Inferior parietal cortex (tissue), 1 donor: ENCODE results near the gene STON1.
A peak's percentile ranks its signal among the peaks of the same experiment; 100 is the strongest.
"Not testable (repeated sequence)": the region's sequence is repeated elsewhere in the genome, so short reads cannot be mapped to it uniquely, and the experiment has no call there.

ENCODE experiments used
- DNase-seq: peaks from one replicate; pipeline ENCODE4 v3.0.0-alpha.2; 2016; ENCODE audit errors: extremely low spot score

The STON1 gene

DNA sequence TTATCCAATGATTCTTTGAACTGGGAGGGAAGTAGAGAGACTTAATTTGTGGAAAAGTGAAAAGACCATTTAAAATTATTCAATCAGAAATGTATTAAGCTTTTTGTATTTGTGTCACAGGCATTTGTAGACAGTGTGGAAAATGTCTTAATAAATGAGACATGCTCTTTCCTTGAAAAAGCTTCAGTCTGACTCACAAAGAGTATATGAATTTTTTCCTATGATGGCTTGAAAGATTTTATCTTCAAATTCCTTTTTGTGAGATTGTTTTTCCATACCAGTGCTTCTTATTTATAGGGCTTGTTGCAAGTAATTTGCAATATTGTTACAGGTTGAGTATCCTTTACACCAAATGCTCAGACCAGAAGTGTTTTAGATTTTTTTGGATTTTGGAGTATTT, 39.5 kb downstream of the STON1 start:
- no peak for DNase-seq

DNA sequence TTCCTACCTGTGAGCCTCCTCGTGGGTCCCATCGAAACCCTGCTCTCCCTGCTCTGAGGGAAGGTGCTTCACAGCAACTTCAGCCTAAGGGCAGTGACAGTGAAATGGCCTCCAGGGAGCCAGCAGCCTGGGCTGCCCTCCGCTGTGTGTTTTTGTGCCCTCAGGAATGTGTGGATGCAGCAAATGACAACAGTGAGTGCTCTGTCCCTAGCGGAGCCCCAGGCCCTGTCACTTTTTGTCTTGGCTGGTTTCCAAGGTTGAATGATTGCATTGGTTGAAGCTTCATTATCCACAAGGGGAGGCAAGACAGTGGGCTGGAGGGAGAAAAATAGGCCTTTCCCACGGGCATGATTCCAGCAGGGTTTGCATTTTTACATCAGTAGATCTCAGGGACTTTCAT, 42.9 kb downstream of the STON1 start:
- no peak for DNase-seq

DNA sequence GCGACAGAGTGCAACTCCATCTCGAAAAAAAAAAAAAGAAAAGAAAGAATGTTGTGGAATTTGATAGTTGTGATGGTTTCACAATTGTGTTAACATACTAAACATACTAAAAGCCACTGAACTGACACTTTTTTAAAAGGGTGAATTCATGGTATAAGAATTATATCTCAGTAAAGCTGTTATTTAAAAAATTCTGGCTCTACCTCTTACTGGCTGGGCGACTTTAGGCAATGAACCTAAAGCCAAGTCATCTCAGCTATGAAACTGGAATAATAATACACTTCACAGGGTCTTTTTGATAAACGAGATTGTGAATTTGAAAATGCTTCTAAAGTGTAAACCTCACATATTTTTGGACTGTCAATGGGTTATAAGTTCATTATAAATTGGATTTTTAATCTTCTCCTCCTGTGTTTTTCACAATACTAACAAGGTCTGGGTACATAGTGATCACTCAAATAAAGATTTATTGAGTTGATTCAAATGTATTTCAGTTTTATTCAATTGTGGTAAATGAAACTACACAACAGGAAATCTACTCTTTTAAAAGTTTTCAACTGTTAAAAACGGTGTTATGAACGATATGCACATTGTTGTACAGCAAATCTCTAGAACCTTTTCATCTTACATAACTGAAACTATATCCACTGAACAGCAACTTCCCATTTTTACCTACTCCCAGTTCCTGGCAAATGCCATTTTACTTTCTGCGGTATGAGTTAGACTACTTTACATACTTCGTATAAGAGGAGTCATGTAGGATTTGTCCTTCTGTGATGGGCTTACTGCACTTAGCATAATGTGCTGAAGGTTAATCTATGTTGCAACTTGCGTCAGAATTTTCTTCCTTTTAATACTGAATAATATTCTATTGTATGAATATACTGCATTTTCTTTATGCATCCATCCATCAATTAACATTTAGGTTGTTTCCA, 44.7 kb downstream of the STON1 start:
- no peak for DNase-seq

DNA sequence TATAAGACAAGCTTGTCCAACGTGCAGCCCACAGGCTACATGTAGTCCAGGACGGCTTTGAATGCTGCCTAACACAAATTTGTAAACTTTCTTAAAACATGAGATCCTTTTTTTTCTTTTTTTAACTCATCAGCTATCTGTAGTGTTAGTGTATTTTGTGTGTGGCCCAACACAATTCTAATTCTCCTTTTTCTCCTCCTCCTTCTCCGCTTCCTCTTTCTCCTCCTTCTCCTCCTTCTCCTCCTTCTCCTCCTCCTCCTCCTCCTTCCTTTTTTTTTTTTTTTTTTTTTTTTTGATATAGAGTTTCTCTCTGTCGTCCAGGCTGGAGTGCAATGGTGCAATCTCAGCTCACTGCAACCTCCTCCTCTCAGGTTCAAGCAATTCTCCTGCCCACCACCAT, 48.4 kb downstream of the STON1 start:
- no peak for DNase-seq

DNA sequence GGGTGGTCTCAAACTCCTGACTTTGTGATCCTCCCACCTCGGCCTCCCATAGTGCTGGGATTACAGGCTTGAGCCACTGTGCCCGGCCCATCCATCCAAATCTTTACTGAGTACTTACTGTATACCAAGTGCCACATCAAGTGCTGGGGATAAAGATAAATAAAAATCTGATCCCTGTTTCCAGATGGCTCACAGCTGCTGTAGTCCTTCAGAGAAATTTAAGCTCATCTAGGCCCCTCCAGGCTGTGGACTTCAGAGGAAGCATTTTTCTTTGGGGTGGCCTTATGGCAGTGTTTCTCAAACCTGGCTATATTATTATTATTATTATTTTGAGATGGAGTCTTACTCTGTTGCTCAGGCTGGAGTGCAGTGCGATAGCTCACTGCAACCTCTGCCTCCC, 54.0 kb downstream of the STON1 start:
- DNase-seq: no peak

DNA sequence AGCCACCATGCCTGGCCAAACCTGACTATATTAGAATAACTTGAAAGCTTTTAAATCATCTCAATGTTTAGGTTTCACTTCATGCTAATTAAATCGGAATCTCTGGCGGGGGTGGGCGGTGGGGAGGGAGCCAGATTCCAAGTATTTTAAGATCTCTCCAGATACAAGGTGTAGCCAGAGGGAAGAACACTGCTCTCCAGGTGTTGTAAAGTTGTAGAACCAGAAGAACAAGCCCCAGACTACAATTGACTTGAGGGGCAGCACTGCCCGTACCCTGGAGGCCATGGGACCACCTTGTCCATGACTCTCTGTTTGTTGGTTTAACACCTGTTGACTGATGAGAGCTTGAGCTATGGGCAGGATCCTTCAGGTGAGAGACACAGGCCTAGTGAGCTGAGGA, 54.6 kb downstream of the STON1 start:
- DNase-seq: no peak

DNA sequence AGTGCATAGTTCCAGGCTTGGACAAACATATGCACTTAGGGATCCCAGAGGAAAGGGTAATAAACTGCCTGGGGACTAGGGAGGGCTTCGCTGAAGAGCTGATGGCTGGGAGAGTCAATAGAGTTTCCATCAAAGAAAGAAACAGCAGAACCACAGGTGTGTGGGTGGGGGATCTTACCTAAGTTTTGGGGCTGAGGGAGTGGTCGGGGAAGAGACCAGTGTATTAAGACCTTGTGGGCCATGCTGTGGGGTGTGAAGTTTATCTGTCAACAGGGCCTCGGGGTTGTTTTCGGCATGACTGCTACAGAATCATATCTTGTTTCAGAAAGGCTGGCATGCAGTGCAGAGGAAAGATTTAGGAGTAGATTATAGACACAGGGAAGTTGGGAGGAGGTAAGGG, 56.5 kb downstream of the STON1 start:
- no peak for DNase-seq

DNA sequence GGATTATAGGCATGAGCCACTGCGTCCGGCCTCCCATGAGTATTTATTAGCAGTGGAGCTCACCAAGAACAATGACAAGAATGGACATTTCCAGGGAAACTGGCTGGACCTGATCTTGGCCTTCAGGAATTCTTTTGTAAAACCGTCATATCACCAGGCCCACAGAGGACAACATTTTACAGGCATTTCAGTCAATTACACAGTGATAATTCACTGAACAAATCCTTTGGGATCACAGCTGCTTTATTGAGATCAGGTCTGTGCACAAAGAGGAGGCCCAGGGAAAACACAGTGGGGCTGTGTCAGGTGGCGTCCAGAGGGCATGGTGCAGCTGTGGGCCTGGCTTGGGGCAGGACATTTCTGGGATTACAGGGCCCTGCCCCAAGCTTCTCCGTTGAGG, 57.6 kb downstream of the STON1 start:
- DNase-seq: no peak

DNA sequence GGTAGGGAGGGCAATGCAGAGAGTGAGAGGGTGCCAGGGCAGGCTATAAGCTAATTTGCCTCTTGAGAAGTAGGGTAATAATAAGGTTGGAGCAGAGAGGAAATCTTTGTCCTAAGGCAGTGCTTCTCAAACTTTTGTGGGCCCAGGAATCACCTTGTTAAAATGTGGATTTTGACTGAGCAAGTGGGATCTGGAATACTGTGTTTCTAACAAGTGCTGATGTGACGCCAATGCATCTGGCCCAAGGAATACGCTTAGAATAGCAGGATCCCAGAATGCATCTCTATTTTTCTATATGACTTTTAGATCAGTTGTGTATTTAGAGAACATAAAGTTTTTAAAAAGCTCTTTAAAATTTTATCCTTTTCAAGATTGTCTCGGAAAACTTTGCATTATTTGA, 58.0 kb downstream of the STON1 start:
- DNase-seq: no peak

DNA sequence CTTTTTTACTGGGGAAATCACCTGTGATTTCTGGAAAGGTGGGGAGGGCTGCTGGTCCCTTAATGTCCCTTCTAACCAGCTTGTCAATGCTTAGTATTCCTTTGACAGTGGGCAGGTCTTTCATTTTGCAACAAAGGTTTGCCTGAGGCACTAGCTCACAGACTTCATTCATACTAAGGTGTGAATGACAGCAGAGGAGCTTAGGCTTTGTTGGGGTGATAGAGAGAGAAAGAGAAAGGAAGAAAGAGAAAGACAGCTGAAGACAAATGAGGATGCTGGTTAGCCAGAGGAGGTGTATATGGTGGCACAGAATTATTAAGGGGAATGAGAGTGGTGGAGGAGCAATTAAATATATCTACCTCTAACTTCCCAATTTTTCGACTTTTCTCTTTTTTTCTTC, 58.8 kb downstream of the STON1 start:
- no peak for DNase-seq

DNA sequence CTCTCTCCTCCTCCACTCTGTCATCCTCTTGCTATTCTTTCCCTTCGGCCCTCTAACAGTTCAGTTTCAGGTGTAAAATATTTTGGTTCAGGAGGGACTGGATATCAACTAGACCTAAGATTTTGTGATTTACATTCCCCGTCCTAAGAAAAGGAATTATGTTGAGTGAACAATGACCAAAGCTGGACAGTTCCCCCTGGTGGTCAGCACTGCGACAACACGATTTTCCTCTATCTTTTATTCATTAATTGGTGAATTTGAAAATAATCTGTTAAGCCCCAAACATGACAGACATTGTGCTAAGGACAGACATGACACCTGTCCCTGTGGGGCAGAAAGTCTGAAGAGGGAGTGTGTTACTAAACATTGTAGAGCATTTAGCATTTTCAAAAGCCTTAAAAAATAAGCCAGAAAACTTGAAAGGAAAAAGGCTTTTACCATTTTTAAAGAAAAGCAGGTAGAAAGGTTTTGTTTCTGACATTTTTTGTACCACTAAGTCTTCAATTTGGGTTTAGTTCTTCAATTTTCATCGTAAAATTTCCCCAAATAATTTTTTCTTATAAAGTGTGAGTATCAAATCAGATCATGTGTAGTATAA, 59.3 kb downstream of the STON1 start:
- peak; percentile 72 for DNase-seq

DNA sequence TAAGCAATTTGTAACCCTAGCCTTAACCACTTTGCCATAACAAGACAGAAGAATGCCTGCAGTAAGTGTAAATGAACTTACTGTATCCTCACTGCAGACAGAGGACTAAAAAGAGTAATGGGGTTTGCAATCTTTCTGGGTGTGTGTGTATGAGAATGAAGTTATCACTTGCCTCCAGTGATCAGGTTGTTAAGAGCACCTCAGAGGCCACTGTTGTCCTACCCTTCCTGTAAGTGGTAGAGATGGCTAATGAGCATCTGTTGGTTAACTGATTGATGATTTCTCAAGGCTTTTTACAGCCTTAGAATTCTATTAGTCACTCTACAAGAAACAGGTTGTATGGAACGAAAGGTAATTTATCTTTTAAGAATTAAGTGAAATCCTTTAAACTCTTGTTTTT, 60.1 kb downstream of the STON1 start:
- DNase-seq: no peak

DNA sequence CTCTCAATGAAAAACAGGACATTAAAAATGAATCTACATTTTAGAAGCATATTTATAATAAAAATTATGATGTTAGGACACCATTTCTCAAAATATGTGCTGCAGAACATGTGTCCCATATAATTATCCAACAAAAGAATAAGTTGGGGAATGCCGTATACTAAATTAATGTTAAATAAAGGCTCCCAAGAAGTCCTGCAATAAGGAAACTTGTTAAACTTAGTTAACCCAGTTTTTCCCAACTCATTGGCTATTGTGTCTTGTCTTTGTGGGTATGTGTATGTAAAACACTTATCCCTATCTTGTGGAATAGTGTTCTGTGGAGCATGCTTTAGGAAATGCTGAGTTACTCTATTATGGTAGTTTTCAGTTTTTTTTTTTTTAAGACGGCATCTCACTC, 62.1 kb downstream of the STON1 start:
- no peak for DNase-seq

DNA sequence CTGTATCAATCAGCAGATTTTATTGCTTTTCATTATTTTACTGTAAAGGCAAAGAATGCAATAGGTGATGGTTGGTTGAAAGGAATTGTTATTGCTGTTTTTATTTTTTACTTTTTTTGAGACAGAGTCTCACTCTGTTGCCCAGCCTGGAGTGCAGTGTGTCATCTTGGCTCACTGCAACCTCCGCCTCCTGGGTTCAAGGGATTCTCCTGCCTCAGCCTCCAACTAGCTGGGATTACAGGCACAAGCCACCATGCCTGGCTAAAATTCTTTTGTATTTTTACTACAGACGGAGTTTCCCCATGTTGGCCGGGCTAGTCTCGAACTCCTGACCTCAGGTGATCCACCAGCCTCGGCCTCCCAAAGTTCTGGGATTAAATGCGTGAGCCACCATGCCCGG, 66.8 kb downstream of the STON1 start:
- not testable (repeated sequence) for DNase-seq

DNA sequence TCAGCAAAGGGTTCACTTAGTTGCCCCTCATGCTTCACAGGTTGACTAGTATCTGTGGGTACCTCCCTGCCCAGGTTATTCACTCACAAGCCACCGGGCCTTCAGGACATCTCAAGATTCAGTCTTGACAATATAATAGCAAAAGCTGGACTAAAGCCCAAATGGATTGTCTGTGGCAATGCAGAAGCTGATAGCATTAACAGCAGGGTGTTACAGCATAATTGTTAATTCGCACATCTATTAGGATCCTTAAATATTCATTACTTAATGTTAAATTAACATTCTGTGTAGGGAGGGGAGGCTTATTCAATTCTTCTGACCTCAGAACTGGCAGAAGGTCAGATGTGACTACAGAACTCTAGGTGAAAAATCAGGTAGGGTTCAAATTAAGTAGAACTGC, 67.5 kb downstream of the STON1 start:
- no peak for DNase-seq

DNA sequence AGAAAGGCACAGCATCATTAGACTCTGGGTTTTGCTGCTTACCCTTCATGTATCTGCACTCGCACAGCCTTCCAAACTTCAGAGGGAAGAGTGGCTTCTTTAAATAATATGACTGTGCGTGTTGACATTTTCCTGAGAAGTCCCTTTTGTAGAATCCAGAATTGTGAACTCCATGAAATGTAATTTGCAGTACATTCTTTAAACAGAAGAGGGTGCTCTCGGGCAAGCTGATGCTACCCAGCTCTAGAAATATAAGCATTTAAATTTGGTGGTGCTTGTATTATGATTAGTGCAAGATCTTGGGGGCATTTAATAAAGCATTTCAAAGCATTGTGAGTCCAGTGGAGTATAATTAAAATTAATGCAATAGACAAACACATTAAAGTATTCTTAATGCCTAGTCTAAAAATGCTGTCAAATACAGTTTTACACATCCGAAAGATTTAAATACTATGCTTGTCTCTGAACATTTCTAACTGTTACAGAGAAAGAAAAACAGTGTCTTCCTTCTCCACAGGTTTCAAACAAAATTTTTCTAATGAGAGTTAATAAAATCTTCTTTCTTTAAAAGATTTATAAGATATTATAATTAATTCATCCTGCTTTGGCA, 70.4 kb downstream of the STON1 start:
- peak; percentile 91 for DNase-seq

DNA sequence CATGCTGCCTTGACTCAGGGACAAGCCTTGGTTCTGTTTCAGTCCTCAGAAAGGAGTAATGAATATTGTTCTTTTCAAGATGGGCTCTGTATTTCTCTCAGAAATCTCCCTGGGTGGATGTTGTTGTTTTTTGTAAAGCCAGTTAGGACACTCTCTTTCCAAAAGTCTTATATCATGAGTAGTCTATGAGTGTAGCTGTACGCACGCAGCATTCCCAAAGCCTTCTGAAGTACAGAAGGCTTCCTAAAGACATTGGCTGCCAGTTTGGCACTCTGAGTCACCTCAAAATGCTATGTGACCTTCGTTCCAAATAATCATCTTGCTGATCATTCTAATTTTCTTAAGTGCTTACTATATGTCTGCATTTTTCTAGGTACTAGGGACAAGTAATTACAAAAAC, 71.0 kb downstream of the STON1 start:
- DNase-seq: no peak

DNA sequence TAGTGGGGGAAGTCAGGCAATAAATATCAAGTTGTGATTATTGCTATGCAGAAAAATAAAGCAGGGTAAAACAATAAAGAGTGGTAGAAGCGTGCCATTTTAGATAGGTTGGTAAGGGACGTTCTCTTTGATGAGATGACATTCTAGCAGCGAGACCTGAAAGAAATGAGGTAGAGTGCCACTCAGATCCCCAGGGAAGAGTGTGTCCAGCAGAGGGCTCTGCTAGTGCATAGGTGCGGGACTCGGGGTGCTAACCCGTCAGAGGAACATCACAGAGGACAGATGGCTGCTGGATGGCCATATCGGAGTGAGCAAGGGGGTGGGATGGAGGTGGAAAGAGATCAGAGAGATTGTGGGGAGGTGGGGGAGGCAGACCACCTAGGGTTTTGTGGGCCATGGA, 71.4 kb downstream of the STON1 start:
- DNase-seq: no peak

DNA sequence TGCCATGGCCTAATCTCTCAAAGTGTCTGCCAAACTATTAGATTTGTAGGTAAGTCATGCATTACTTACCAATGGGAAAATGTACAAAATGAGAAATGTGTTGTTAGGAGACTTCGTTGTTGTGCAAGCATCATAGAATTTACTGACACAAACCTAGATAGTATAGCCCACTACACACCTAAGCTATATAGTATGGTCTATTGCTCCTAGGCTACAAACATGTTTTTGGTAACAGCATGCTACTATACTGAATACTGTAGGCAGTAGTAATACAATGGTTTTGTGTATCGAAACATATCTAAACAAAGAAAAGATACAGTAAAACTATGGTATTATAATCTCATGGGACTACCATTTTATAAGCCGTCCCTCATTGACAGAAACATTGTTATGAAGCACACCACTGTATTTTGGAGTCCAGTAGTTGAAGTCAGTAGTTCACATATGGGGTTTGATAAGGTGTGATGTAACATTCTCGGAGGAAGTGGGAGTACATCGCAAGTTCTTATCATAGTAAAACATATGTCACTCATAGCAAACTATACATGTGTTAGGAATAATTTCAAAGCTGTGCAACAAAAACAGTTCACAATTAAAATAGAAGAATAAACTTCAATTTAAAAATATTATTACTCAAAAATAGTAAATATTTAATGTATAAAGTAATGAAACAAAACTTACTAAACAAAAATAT, 75.7 kb downstream of the STON1 start:
- DNase-seq: no peak

DNA sequence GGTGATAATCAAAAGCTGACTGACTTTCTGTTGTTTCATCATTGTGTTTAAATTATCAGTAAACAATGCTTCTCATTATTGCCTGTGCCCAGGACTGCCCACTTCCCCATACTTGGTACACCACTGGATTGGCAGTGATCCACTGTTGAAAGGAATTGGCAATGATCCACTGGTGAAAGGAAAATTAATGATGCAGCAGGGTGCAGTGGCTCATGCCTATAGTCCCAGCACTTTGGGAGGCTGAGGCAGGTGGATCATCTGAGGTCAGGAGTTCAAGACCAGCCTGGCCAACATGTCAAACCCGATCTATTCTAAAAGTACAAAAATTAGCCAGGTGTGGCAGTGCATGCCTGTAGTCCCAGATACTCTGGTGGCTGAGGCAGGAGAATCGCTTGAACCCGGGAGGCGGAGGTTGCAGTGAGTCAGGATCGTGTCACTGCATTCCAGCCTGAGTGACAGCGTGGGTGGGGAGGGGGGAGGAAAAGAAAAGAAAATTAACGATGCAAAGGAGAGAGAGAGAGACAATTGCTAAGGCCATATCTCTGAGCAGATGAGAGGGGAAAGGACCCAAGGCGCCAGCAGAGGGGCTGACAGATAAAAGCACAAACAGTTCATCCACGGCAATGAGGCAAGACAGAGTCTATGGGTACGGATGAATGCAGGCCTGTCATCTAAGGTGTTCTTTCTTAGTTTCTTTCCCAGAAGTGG, 77.5 kb downstream of the STON1 start:
- DNase-seq: peak; percentile 65

DNA sequence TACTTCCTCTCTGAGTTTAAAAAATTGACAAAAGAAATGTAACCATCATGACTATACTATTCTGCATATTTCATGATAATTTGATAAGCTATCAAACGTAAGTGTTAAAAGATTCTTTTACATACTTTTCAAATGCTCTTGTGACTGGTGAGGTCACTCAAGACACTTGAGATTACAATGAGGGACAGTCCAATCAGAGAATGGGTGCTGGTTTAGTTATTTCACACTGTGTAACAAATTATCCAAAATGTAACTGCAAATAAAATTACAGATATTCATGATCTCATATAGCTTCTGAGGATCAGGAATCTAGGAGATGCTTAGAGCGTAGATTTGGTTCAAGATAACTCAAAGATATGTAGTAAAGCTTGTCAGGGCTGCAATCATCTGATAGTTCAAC, 83.3 kb downstream of the STON1 start:
- DNase-seq: no peak

DNA sequence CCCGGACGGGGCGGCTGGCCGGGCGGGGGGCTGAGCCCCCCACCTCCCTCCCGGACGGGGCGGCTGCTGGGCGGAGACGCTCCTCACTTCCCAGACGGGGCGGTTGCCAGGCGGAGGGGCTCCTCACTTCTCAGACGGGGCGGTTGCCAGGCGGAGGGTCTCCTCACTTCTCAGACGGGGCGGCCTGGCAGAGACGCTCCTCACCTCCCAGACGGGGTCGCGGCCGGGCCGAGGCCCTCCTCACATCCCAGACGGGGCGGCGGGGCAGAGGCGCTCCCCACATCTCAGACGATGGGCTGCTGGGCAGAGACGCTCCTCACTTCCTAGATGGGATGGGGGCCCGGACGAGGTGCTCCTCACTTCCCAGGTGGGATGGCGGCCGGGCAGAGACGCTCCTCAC, 84.6 kb downstream of the STON1 start:
- not testable (repeated sequence) for DNase-seq
